Gastrocnemius medialis (tissue), 4 donors: ENCODE measurements around the gene COQ8B. TPM values are rescaled to one million over a fixed set of nuclear protein-coding genes. Genes with fewer than 3 reads are reported as not detected.
A peak's percentile ranks its signal among the peaks of the same experiment; 100 is the strongest.

Experiments
- ATAC-seq, 2 donors: fragments of 150-250 bp; one replicate each; pipeline ENCODE4 v1.9.1; 2016
- DNase-seq, 2 donors: peaks; one replicate each; pipeline ENCODE4 v3.0.0-alpha.2; 2019
- H3K27ac ChIP-seq, 4 donors: fragments of 200-600 bp; sonication (generic); 1 replicate in 1 of 4; 2 replicates in 3 of 4; pipeline ENCODE4 v1.5.1; 2016 to 2018; ENCODE audit warnings: mild to moderate bottlenecking in 2 of 4, moderate library complexity in 1 of 4
- H3K27me3 ChIP-seq, 3 donors: fragments of 200-600 bp; sonication (generic) in 2 of 3; 1 replicate in 1 of 3; 2 replicates in 2 of 3; pipeline versions ENCODE4 v1.5.1 to v1.6.0; 2016 to 2019; ENCODE audit warnings: mild to moderate bottlenecking in 1 of 3, moderate library complexity in 1 of 3
- H3K36me3 ChIP-seq, 2 donors: fragments of 200-600 bp; sonication (generic) in 1 of 2; one replicate each; pipeline ENCODE4 v1.5.1; 2017 to 2018
- H3K4me1 ChIP-seq, 2 donors: fragments of 200-600 bp; sonication (generic) in 1 of 2; one replicate each; pipeline ENCODE4 v1.5.1; 2016 to 2017; ENCODE audit warnings: mild to moderate bottlenecking in 2 of 2
- H3K4me3 ChIP-seq, 4 donors: fragments of 200-600 bp; sonication (generic) in 3 of 4; 1 replicate in 1 of 4; 2 replicates in 3 of 4; pipeline ENCODE4 v1.5.1; 2016 to 2019; ENCODE audit warnings: mild to moderate bottlenecking in 2 of 4
- H3K9me3 ChIP-seq, 3 donors: fragments of 200-600 bp; sonication (generic) in 2 of 3; 1 replicate in 1 of 3; 2 replicates in 2 of 3; pipeline ENCODE4 v1.5.1; 2016 to 2019
- POLR2A ChIP-seq, 2 donors: fragments of 450-650 bp; IDR thresholded peaks; one replicate each; pipeline ENCODE4 v1.6.1; 2017; ENCODE audit warnings: antibody characterized with exemption in 2 of 2, mild to moderate bottlenecking in 2 of 2, moderate library complexity in 2 of 2
- in situ Hi-C, 4 donors: fragments of 200-750 bp; cut with MboI; loops; one replicate each; pipeline versions ENCODE4 v1.15.0 to v1.8.0; 2017; ENCODE audit warnings: low sequenced_read_pairs in 4 of 4
- intact Hi-C: fragments of 100-400 bp; cut with DNase I; formaldehyde crosslinking; loops from one replicate; pipeline ENCODE4 v1.15.1; 2023; ENCODE audit warnings: low total_unique reads
- total RNA-seq, 4 donors: library from RNA; depleted of rRNA; stranded (reverse); fragments of >200 nt; gene quantifications; one replicate each; pipeline versions ENCODE4 v1.1.0 to v1.2.3, GENCODE V29; 2016
- TF ChIP-seq, protein P1 (sequence below), 5 experiments: fragments of 450-650 bp in 3 of 5; fragments of 200-600 bp in 2 of 5; sonication (generic) in 2 of 5; IDR thresholded peaks in 4 of 5; conservative IDR thresholded peaks in 1 of 5; 1 replicate in 4 of 5; 2 replicates in 1 of 5; pipeline ENCODE4 v1.5.1; 2016 to 2019; ENCODE audit warnings: antibody characterized with exemption in 5 of 5, mild to moderate bottlenecking in 3 of 5, moderate library complexity in 3 of 5

COQ8B gene
- total RNA-seq, 4 donors from 2014 or later = 14.9 to 30.7 (median 20.2) TPM

DNA sequence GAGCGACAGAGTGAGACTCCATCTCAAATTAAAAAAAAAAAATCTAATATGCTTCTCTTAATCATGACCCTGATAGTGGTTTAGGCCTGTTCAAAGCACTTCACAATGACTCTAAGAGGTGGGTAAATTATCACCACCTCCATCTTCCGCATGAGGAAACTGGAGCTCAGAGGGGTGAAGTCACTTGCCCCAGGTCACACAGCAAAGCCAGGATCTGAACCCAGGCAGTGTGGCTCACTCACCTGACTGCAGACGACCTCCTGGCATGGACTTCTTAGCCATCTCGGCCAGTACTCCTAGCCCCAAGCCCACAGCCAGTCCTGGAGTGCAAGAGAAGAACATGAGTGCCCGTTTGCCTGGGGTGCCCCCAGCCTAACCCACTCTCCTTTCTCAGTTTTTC is 6.9 kb downstream of the COQ8B start:
- in situ Hi-C loops (no loop called here), intact Hi-C loops (loop anchor here (10.0 kb wide), 1 partner anchor 265 kb away; the partner anchor contains the start of gene SERTAD3)
- Histone ChIP-seq H3K4me3 (no peak overlapping the region), H3K9me3 (no peaks in the 10 kb centered on the region), H3K27me3 (no peaks in the 10 kb centered on the region), H3K36me3 (peaks cover 0 to 56% of the 10 kb centered on the region in 2 donors), H3K4me1 (peaks cover 4 to 5% of the 10 kb centered on the region in 2 donors), H3K27ac (no peak overlapping the region)
- TF ChIP-seq, protein P1, sequence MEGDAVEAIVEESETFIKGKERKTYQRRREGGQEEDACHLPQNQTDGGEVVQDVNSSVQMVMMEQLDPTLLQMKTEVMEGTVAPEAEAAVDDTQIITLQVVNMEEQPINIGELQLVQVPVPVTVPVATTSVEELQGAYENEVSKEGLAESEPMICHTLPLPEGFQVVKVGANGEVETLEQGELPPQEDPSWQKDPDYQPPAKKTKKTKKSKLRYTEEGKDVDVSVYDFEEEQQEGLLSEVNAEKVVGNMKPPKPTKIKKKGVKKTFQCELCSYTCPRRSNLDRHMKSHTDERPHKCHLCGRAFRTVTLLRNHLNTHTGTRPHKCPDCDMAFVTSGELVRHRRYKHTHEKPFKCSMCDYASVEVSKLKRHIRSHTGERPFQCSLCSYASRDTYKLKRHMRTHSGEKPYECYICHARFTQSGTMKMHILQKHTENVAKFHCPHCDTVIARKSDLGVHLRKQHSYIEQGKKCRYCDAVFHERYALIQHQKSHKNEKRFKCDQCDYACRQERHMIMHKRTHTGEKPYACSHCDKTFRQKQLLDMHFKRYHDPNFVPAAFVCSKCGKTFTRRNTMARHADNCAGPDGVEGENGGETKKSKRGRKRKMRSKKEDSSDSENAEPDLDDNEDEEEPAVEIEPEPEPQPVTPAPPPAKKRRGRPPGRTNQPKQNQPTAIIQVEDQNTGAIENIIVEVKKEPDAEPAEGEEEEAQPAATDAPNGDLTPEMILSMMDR (IDR thresholded peaks at IDR 0.05 in 4 of 5, conservative IDR thresholded peaks at IDR 0.05 in 1 of 5) = no peak
- TF ChIP-seq POLR2A (IDR thresholded peaks at IDR 0.05) = no peak
- no peak for ATAC-seq
- DNase-seq = no peak

DNA sequence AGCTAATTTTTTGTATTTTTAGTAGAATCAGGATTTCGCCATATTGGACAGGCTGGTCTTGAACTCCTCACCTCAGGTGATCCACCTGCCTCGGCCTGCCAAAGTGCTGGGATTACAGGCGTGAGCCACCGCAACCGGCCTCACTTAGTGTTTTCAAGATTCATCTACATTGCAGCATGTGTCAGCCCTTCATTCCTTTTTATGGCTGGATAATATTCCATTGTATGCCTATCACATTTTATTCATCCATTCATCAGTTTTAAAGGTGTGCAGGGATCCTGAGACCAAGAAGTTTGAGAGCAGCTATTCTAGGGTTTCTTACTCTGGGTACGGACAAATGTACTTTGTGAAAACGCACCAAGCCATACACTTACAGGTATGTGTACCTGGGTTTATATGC is 9.1 kb downstream of the COQ8B start:
- TF ChIP-seq POLR2A (IDR thresholded peaks at IDR 0.05) = no peak
- TF ChIP-seq, protein P1 (IDR thresholded peaks at IDR 0.05 in 4 of 5, conservative IDR thresholded peaks at IDR 0.05 in 1 of 5) = no peak

DNA sequence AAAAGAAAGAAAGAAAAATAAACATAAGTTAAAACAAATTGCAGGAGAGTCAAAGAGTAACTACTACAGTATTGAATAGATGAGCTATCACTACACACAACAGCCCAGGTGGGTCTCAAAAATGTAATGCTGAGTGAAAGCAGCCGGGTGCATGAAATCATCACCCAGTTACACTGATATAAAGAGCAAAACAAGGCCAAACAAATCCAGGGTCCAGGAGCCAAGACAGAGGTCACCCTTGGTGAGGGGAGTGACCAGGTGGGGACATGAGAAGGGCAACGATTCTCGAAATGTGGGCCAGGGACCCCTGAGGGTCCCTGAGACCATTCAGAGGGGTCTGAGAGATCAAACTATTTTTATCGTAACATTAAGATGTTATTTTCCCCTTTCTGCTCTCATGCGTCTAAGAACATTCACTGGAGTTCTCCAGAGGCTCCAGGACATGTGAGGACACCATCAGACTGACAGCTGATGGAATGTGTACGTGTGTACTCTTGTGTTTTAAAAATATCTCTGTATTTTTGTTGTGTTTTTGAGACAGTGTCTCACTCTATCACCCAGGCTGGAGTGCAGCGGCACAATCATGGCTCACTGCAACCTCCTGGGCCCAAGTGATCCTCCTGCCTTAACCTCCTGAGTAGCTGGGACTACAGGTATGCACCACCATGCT is 10.6 kb downstream of the COQ8B start:
- ATAC-seq (no peak), DNase-seq (no peak)
- no peak overlapping the region for H3K4me3 ChIP-seq
- intact Hi-C loops = no loop called here
- TF ChIP-seq, protein P1 (IDR thresholded peaks at IDR 0.05 in 4 of 5, conservative IDR thresholded peaks at IDR 0.05 in 1 of 5) = no peak
- no peak for TF ChIP-seq POLR2A (IDR thresholded peaks at IDR 0.05)
- peak overlapping the region; percentile 18 to 67 (median 44) for H3K27ac ChIP-seq
- no peaks in the 10 kb centered on the region for H3K4me1 ChIP-seq
- H3K27me3 ChIP-seq = no peaks in the 10 kb centered on the region
- no peaks in the 10 kb centered on the region for H3K9me3 ChIP-seq
- in situ Hi-C loops = no loop called here
- H3K36me3 ChIP-seq = peaks cover 0 to 56% of the 10 kb centered on the region in 2 donors

More for the DNA sequence above, 9.1 kb downstream of the COQ8B start:
- ATAC-seq = no peak
- Histone ChIP-seq H3K4me1 (no peaks in the 10 kb centered on the region), H3K4me3 (no peak overlapping the region), H3K36me3 (peaks cover 0 to 57% of the 10 kb centered on the region in 2 donors), H3K27ac (peak overlapping the region in 1 of 4 donors; percentile 45), H3K27me3 (no peaks in the 10 kb centered on the region), H3K9me3 (no peaks in the 10 kb centered on the region)
- in situ Hi-C loops (no loop called here), intact Hi-C loops (no loop called here)
- DNase-seq = no peak

DNA sequence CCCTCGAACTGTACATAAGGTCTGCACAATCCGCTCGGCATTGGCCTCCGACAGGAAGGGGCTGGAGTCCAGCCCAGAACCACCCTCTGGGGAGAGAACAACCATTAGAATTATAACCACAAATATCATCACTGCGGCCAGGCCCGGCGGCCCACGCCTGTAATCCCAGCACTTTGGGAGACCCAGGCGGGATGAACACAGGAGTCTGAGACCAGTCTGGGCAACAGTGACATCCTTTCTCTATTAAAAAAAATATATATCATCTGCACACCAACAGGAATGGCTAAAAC is 11.4 kb downstream of the COQ8B start:
- no peaks in the 10 kb centered on the region for H3K4me1 ChIP-seq
- no peaks in the 10 kb centered on the region for H3K9me3 ChIP-seq
- in situ Hi-C loops (no loop called here), intact Hi-C loops (no loop called here)
- no peaks in the 10 kb centered on the region for H3K27me3 ChIP-seq
- H3K4me3 ChIP-seq = no peak overlapping the region
- H3K27ac ChIP-seq = peak overlapping the region; percentile 18 to 67 (median 44)
- H3K36me3 ChIP-seq = peaks cover 0 to 48% of the 10 kb centered on the region in 2 donors
- TF ChIP-seq, protein P1 (IDR thresholded peaks at IDR 0.05 in 4 of 5, conservative IDR thresholded peaks at IDR 0.05 in 1 of 5) = no peak
- TF ChIP-seq POLR2A (IDR thresholded peaks at IDR 0.05) = no peak
- peak in 1 of 2 donors; percentile 52 for ATAC-seq
- no peak for DNase-seq
